Measurements from ENCODE around the gene BMF.
"Not testable (repeated sequence)": the region's sequence is repeated elsewhere in the genome, so short reads cannot be mapped to it uniquely, and the experiment has no call there.

Gene BMF

DNA sequence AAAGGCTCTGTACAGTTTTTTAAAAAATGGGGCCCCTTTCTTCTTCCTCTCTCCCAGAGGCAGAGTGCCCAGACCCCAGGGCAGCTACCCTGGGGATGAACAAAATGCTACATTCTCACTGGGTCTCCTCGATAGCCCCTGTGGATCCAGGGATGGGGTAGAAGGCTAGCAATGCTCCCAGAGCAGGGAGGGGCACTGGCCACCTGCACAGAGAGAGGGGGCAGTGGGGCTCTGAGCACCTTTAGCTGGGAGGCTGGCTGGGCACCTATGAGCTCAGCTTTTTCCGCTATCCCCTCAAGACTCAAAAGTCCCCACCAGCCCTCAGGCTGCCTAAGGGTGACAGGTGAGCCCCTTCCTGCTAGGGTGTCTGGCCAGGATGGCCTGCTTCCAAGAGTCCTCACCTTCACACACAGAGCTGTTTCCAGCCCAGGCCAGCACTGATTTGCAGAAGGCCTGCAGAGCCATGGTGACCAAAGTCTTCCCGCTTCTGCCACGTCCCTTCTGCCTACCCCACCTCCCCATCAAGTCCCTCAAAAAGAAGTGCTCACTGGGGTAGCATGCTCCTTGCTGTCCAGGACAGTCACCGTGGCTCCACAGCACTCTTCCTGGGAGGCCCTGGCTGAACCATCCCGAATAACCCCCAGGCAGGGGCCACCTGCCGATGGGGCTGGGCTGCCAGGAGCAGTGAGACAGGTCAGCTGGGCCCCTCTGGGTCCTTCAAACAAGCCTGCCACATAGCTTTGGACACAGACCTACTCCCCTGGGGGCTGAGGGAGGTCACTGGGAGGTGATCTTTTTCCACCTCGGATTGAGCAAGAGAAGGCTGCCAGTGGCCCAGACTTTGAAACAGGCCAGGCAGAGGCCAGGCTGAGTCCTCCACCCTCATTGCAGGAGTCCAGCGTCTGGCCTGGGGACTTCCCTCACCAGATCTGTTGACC is 20.4 kb downstream of the BMF start:
- FAIRE-seq, result no peak

GRCh38 chr15:40087068-40087810 is 21.4 kb downstream of the BMF start:
- FAIRE-seq, result no peak

GRCh38 chr15:40085266-40085665 is 23.4 kb downstream of the BMF start:
- no peak for FAIRE-seq

DNA sequence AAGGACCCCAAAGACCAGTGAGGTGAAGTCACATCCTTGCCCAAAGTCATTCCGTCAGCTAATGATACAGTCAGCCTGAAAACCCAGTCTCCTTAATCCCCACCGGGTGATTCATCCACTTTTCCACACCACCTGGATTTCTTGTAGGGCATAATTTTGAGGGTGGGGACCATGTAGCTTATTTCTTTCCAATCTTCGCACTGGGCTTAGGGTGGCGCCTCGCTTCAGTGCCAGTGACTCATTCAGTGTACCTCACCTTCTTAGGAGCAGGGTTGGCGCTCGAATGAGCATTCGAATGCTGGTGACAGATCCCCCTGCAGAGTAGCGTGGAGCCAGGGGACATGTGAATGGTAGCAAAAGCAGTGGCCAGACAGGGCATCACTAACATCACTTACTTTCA is 24.0 kb downstream of the BMF start:
- FAIRE-seq, result no peak

- no peak for FAIRE-seq
Measured at GRCh38 chr15:40082195-40082883, 26.3 kb downstream of the BMF start.

- FAIRE-seq, result peak; percentile 37
Measured at GRCh38 chr15:40081691-40082194, 26.9 kb downstream of the BMF start.

DNA sequence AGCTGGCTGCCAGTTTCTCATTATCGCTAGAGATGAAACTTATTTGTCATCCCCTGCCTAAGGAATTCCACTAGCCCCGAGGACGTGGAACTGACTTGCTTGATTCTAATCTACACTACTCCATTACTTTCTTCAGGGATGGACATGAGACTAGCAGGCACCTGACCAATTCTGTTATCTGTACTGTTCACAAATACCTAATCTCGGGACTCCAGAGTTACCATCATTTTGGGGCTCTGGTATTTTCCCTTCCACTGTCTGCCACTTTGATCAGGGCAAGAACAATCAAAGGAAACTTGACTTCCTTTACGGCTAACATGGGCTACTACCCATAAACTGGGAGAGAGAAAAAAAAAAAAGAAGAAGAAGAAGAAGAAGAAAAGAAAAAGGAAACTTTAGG is 27.8 kb downstream of the BMF start:
- no peak for FAIRE-seq

GRCh38 chr15:40080104-40080503 is 28.6 kb downstream of the BMF start:
- no peak for FAIRE-seq

DNA sequence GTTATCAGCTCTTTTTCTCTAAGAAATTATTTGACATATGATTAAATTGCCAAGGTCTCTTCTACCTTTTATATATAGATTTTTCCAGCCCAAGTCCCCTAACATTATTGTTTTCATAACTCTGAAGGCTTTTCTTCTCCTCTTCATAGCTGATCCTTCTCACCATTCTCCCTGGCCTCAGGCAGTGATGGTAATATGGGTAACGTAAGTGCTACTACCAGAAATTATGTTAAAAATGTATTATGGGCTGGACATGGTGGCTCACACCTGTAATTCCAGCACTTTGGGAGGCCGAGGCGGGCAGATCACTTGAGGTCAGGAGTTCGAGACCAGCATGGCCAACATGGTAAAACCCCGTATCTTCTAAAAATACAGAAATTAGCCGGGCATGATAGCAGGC is 29.2 kb downstream of the BMF start:
- no peak for FAIRE-seq

DNA sequence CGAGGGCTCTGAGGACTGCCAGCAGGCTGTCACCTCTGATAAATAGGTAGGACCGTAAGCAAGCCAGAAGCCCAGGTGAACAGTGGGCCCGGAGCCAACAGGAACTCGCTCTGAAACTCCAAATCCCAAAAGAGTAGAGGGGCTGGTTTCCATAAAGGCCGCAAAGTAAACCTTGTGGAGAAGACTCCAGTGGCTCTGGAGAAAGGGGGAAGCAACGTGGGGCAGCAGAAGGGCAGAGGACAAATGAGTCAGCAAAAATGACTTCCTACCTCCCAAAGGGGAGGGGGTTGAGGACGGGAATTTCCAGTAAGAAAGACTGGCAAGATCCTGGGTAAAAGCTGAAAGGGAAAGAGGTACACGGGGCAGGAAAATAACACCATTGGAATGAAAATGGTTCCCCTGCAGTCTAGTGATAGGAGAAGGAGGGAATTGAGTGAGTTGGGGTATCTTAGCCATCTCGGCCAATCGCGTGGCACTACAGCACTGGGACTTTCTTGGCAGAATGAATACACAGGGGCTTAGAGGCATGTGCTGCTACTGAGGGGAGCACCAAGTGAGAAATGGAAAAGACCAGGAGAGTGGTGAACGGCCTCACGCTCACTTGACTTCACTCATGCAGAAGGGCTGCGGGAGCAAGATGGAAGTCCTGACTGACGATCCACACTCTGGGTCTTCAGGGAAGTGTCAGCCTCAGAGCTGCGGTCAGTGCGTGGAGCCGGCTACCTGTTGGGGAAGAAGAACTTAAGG is 33.2 kb downstream of the BMF start:
- FAIRE-seq, result no peak

DNA sequence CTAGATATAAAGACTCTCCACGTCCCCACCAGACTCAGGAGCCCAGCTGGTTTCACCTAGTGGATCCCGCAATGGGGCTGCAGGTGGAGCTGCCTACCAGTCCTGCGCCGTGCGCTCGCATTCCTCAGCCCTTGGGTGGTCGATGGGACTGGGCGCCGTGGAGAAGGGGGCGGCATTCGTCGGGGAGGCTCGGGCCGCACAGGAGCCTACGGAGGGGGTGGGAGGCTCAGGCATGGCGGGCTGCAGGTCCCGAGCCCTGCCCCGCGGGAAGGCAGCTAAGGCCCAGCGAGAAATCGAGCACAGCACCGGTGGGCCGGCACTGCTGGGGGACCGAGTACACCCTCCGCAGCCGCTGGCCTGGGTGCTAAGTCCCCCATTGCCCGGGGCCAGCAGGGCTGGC is 34.0 kb downstream of the BMF start:
- FAIRE-seq, result not testable (repeated sequence)

- not testable (repeated sequence) for FAIRE-seq
Measured at GRCh38 chr15:40073716-40074490, 34.8 kb downstream of the BMF start.

GRCh38 chr15:40072216-40072990 is 36.3 kb downstream of the BMF start:
- no peak for FAIRE-seq

- no peak for FAIRE-seq
Measured at GRCh38 chr15:40070608-40071218, 38.0 kb downstream of the BMF start.

DNA sequence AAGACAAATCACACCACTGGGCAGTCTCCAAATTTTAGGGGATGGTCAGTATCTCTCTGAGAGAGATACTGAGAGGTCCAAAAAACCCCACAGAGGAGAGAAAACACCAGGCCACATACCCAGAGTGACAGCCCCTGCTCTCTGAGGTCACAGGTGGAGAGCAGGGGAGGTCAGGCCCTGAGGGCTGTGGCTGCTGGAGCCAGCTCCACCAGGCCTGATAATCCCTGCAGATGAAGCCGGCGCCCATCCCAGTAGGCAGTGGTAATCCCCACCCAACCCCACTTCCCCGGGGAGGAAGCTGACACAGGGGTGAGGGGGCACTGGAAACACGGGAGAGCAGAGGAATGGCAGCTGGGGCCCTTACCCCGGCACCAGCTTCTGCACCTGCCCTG is 38.5 kb downstream of the BMF start:
- no peak for FAIRE-seq

GRCh38 chr15:40069178-40070165 is 39.2 kb downstream of the BMF start:
- no peak for FAIRE-seq

- no peak for FAIRE-seq
Measured at GRCh38 chr15:40067921-40068624, 40.6 kb downstream of the BMF start.

DNA sequence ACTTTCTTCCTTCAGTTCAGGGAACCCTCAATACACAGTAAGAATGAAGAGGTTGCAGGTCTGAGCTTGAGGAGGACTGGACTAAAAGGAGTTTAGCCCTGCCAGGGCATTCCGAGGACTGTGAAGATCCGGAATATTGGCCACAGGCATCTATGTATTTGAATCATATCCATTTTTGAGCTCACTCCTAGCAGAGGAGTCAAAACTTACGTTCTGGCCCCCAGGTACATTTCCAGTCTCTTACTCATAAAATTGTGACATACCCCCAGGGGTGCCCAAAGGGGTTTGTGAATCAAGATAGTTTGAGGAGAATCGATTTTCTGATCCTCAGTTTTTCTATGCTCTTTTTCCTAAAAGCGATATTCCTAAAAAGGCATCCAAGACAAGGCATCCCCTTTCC is 42.1 kb downstream of the BMF start:
- FAIRE-seq, result no peak
